B cell (primary cell): Measurements from ENCODE around the gene CEACAM21. TPM values are rescaled to one million over a fixed set of nuclear protein-coding genes. Genes with fewer than 3 reads are reported as not detected.

ENCODE experiments used
- ATAC-seq: fragments of 200-7000 bp; cut with Tn5 transposase; one replicate; pipeline ENCODE4 v1.10.0; 2021; ENCODE audit warnings: low read depth, mild to moderate bottlenecking, moderate number of reproducible peaks, moderate library complexity
- CTCF ChIA-PET: fragments of 350-600 bp; sonication (Branson Sonifier 250); formaldehyde crosslinking; loops from one replicate; lab custom pipeline; 2021; ENCODE audit warnings: antibody characterized with exemption, inconsistent platforms; lab: Charles Lee
- POLR2A ChIA-PET: fragments of 350-600 bp; sonication (Branson Sonifier 250); formaldehyde crosslinking; loops from one replicate; lab custom pipeline; 2021; ENCODE audit warnings: antibody characterized with exemption; lab: Charles Lee
- DNase-seq: peaks from one replicate; pipeline ENCODE4 v3.0.0; 2013
- H2AFZ ChIP-seq: 2 replicates; pipeline ENCODE4 v1.6.1; 2012; ENCODE audit warnings: mild to moderate bottlenecking, low read depth, low read length; ENCODE audit not compliant: insufficient read depth, poor library complexity, severe bottlenecking
- H3K27ac ChIP-seq, 2 donors: 1 replicate in 1 of 2; 2 replicates in 1 of 2; pipeline ENCODE4 v1.5.1; 2012 to 2013; ENCODE audit warnings: low read length in 2 of 2, mild to moderate bottlenecking in 2 of 2, moderate library complexity in 1 of 2
- H3K27me3 ChIP-seq, 4 experiments: fragments of 200-600 bp in 1 of 4; sonication (generic) in 1 of 4; replicated peaks in 1 of 4; 1 replicate in 2 of 4; 2 replicates in 2 of 4; pipeline versions ENCODE4 v1.6.1 to v1.7.0; 2013 to 2016; ENCODE audit warnings: low read length in 3 of 4, mild to moderate bottlenecking in 2 of 4, mixed read lengths in 1 of 4, moderate library complexity in 1 of 4; ENCODE audit not compliant: insufficient read depth in 4 of 4, control insufficient read depth in 3 of 4; ENCODE audit errors: control extremely low read depth in 1 of 4
- H3K36me3 ChIP-seq, 2 experiments: replicated peaks in 1 of 2; 1 replicate in 1 of 2; 2 replicates in 1 of 2; pipeline versions ENCODE4 v1.6.1 to v1.7.1; 2013; ENCODE audit warnings: low read length in 1 of 2; ENCODE audit not compliant: insufficient read depth in 2 of 2, control insufficient read depth in 1 of 2; ENCODE audit errors: control extremely low read depth in 1 of 2, extremely low read depth in 1 of 2
- H3K4me1 ChIP-seq, 2 donors: fragments of 200-600 bp in 1 of 2; sonication (generic) in 1 of 2; 1 replicate in 1 of 2; 2 replicates in 1 of 2; pipeline versions ENCODE4 v1.5.1 to v1.6.1; 2013 to 2017; ENCODE audit warnings: low read length in 2 of 2; ENCODE audit not compliant: control insufficient read depth in 2 of 2, insufficient read depth in 2 of 2
- H3K4me2 ChIP-seq: replicated peaks from 2 replicates; pipeline ENCODE3; 2012; ENCODE audit warnings: mild to moderate bottlenecking, low read depth, low read length; ENCODE audit not compliant: poor library complexity, severe bottlenecking
- H3K4me3 ChIP-seq, 5 experiments: fragments of 200-600 bp in 1 of 5; sonication (generic) in 1 of 5; 1 replicate in 3 of 5; 2 replicates in 2 of 5; pipeline versions ENCODE4 v1.5.1 to v1.7.0; 2011 to 2016; ENCODE audit warnings: low read length in 4 of 5, mild to moderate bottlenecking in 4 of 5, low read depth in 2 of 5, control low read depth in 1 of 5, moderate library complexity in 1 of 5; ENCODE audit not compliant: insufficient read depth in 1 of 5; ENCODE audit errors: control extremely low read depth in 1 of 5, extremely low read depth in 1 of 5
- H3K79me2 ChIP-seq: fragments of 200-600 bp; sonication (generic); one replicate; pipeline ENCODE4 v1.6.0; 2016; ENCODE audit warnings: low read length; ENCODE audit not compliant: control insufficient read depth, insufficient read depth
- H3K9ac ChIP-seq: fragments of 200-600 bp; sonication (generic); 2 replicates; pipeline ENCODE4 v1.6.1; 2017; ENCODE audit warnings: mild to moderate bottlenecking, low read length, moderate library complexity
- H3K9me3 ChIP-seq, 3 donors: one replicate each; pipeline versions ENCODE4 v1.6.1 to v1.7.1; 2013; ENCODE audit warnings: low read length in 2 of 3; ENCODE audit not compliant: control insufficient read depth in 2 of 3, insufficient read depth in 1 of 3; ENCODE audit errors: control extremely low read depth in 1 of 3
- H4K20me1 ChIP-seq: 2 replicates; pipeline ENCODE4 v1.6.0; 2012; ENCODE audit warnings: mild to moderate bottlenecking, low read length; ENCODE audit not compliant: insufficient read depth, control insufficient read depth, poor library complexity, severe bottlenecking
- H3K27ac Mint-ChIP-seq: one replicate; pipeline ENCODE4 v1.8.0; 2021; ENCODE audit warnings: mixed read lengths
- H3K27me3 Mint-ChIP-seq: one replicate; pipeline ENCODE4 v1.8.0; 2021; ENCODE audit warnings: mixed read lengths
- H3K4me1 Mint-ChIP-seq: one replicate; pipeline ENCODE4 v1.8.0; 2021; ENCODE audit warnings: mixed read lengths
- H3K4me3 Mint-ChIP-seq: one replicate; pipeline ENCODE4 v1.8.0; 2021; ENCODE audit warnings: mixed read lengths
- H3K9me3 Mint-ChIP-seq: one replicate; pipeline ENCODE4 v1.8.0; 2022; ENCODE audit warnings: mixed read lengths; ENCODE audit not compliant: insufficient read depth
- CTCF ChIP-seq: fragments of 200-600 bp; IDR thresholded peaks from one replicate; pipeline ENCODE4 v1.8.0; 2022; ENCODE audit warnings: antibody characterized with exemption, mild to moderate bottlenecking
- EZH2 ChIP-seq: IDR thresholded peaks from 2 replicates; pipeline ENCODE4 v1.6.1; 2012; ENCODE audit warnings: borderline replicate concordance, low read depth, mild to moderate bottlenecking, moderate library complexity, low read length; ENCODE audit not compliant: insufficient read depth, poor library complexity, severe bottlenecking
- WGBS: methylation state at CpG from one replicate; pipeline ENCODE4 v1.1.5; 2013; ENCODE audit warnings: missing lambda C conversion rate; ENCODE audit not compliant: insufficient coverage; 5-methylcytosine and 5-hydroxymethylcytosine counted together
- intact Hi-C: fragments of 100-400 bp; cut with micrococcal nuclease; formaldehyde crosslinking; loops from one replicate; pipeline ENCODE4 v1.10.0; 2022
- polyA plus RNA-seq: library from polyadenylated mRNA; depleted of rRNA; stranded (reverse); fragments of >200 nt; gene quantifications from 2 replicates; pipeline ENCODE4 v1.2.3, GENCODE V29; 2012
- total RNA-seq, 2 donors: library from RNA; stranded (reverse); fragments of 120-200 nt in 1 of 2; gene quantifications; 1 replicate in 1 of 2; 2 replicates in 1 of 2; pipeline versions ENCODE4 v1.2.3 to v1.2.4, GENCODE V29; 2013 to 2022

The CEACAM21 gene
- total and polyA plus RNA-seq, 2 donors (not counting 1 experiment from before 2014, with no cell fraction given): 18.9 to 27.3 TPM

GRCh38 chr19:41551711-41552110, 24.3 kb upstream of the CEACAM21 start:
- no peak for ATAC-seq
- peak overlapping the region; percentile 82 for H3K4me2 ChIP-seq

More at GRCh38 chr19:41551711-41552110, 24.3 kb upstream of the CEACAM21 start:
- Histone ChIP-seq H3K27ac (peak overlapping the region; percentile 82 to 92), H3K36me3 (peaks cover 0 to 31% of the 10 kb centered on the region in 2 experiments), H4K20me1 (no peaks in the 10 kb centered on the region), H3K9me3 (peaks cover 0 to 6% (median 0%) of the 10 kb centered on the region in 3 donors), H3K27me3 (no peaks in the 10 kb centered on the region), H3K79me2 (peaks cover 84% of the 10 kb centered on the region), H3K4me1 (peaks cover 72% of the 10 kb centered on the region in 2 donors), H3K9ac (peak overlapping the region; percentile 90), H3K4me3 (peak overlapping the region; percentile 63 to 98 (median 77)), H2AFZ (peak overlapping the region; percentile 12)
- Mint-ChIP-seq H3K9me3 (no peaks in the 10 kb centered on the region), H3K4me1 (peaks cover 71% of the 10 kb centered on the region), H3K27me3 (no peaks in the 10 kb centered on the region), H3K27ac (peak overlapping the region; percentile 96), H3K4me3 (peak overlapping the region; percentile 96)
- intact Hi-C loops: loop anchor here (1.0 kb wide), 1 partner anchor 12 kb away; no protein-coding TSS in a partner anchor
- ChIA-PET POLR2A (interaction anchor here (0.6 to 1.9 kb wide), 2 partner anchors 20 to 293 kb away, joined by 3 to 4 read pairs; no protein-coding TSS in a partner anchor), CTCF (interaction anchor here (1.0 to 5.3 kb wide), 3 partner anchors 9 to 13 kb away, joined by 3 to 86 read pairs (median 9); no protein-coding TSS in a partner anchor)
- WGBS: 20% methylated on average over 2 of the region's 6 CpGs
- DNase-seq: no peak
- TF ChIP-seq CTCF: no peak
- no peak for TF ChIP-seq EZH2
